NB4 (cell line): ENCODE measurements around the gene OR2T6.
"Not testable (repeated sequence)": the region's sequence is repeated elsewhere in the genome, so short reads cannot be mapped to it uniquely, and the experiment has no call there.

Experiments
- CTCF ChIP-seq: IDR thresholded peaks from one replicate; pipeline ENCODE4 v1.5.1; 2012; ENCODE audit warnings: low read depth, low read length
- MAX ChIP-seq: IDR thresholded peaks from 2 replicates; pipeline ENCODE4 v1.6.1; 2011; ENCODE audit warnings: low read depth, low read length
- MYC ChIP-seq: IDR thresholded peaks from 2 replicates; pipeline ENCODE4 v1.6.1; 2011; ENCODE audit warnings: low read depth, low read length
- POLR2A ChIP-seq: IDR thresholded peaks from 2 replicates; pipeline ENCODE4 v1.6.1; 2011; ENCODE audit warnings: mild to moderate bottlenecking; ENCODE audit not compliant: insufficient read length; ENCODE audit errors: extremely low read depth

DNA sequence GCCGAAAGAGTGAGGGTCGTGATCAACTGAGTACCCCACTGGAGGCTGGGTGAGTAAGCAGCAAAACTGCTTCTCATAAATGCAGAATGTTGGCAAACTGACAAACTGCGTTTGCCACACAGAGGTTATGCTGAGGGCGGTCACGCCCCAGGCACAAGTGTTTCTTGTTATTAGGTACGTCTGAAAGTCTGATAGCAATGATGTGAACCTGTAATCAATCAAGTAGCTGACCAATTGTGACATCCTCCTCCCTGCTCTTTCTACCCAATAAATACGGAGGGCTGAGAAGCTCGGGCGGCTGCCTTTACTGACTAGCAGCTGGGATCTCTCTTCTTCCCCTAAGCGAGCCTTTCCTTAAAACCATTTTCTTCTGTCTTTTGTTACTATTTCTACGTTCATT is 56.1 kb downstream of the OR2T6 start:
- not testable (repeated sequence) for TF ChIP-seq CTCF, POLR2A, MAX, MYC
